Mucosa of rectum (tissue), 2 donors: ENCODE measurements around the gene RAP1GDS1.
"Not testable (repeated sequence)": the region's sequence is repeated elsewhere in the genome, so short reads cannot be mapped to it uniquely, and the experiment has no call there.

Experiments
- H3K27ac ChIP-seq, 2 donors: one replicate each; pipeline ENCODE4 v1.7.0; 2013; ENCODE audit warnings: inconsistent platforms in 2 of 2, low read depth in 2 of 2, low read length in 2 of 2
- H3K27me3 ChIP-seq, 2 donors: one replicate each; pipeline ENCODE4 v1.7.0; 2013; ENCODE audit warnings: low read length in 2 of 2; ENCODE audit not compliant: control insufficient read depth in 2 of 2, insufficient read depth in 2 of 2
- H3K36me3 ChIP-seq, 2 donors: one replicate each; pipeline ENCODE4 v1.7.0; 2013; ENCODE audit warnings: low read length in 2 of 2; ENCODE audit not compliant: control insufficient read depth in 2 of 2, insufficient read depth in 2 of 2
- H3K4me1 ChIP-seq, 2 donors: one replicate each; pipeline ENCODE4 v1.7.0; 2013; ENCODE audit warnings: low read length in 2 of 2, mild to moderate bottlenecking in 1 of 2; ENCODE audit not compliant: control insufficient read depth in 2 of 2, insufficient read depth in 2 of 2
- H3K4me3 ChIP-seq, 2 donors: one replicate each; pipeline ENCODE4 v1.7.0; 2013; ENCODE audit warnings: low read length in 2 of 2
- H3K9ac ChIP-seq, 2 donors: one replicate each; pipeline ENCODE4 v1.7.0; 2013; ENCODE audit warnings: low read length in 2 of 2, low read depth in 1 of 2, mild to moderate bottlenecking in 1 of 2
- H3K9me3 ChIP-seq, 2 donors: one replicate each; pipeline ENCODE4 v1.7.0; 2013; ENCODE audit warnings: low read length in 2 of 2; ENCODE audit not compliant: control insufficient read depth in 2 of 2
- donor health status: healthy.
- donor health status: Normal muscosa, but diverticular disease.

Gene RAP1GDS1

GRCh38 chr4:98341309-98341708 lies 80.1 kb downstream of the RAP1GDS1 start:
- Histone ChIP-seq H3K27me3 (no peaks in the 10 kb centered on the region), H3K9ac (no peak overlapping the region), H3K27ac (no peak overlapping the region), H3K4me1 (no peaks in the 10 kb centered on the region), H3K4me3 (no peak overlapping the region), H3K9me3 (no peaks in the 10 kb centered on the region), H3K36me3 (peaks cover 3 to 9% of the 10 kb centered on the region in 2 donors)

GRCh38 chr4:98343626-98344025 lies 82.4 kb downstream of the RAP1GDS1 start:
- Histone ChIP-seq H3K36me3 (peaks cover 5 to 9% of the 10 kb centered on the region in 2 donors), H3K4me3 (no peak overlapping the region), H3K27me3 (no peaks in the 10 kb centered on the region), H3K9ac (no peak overlapping the region), H3K9me3 (no peaks in the 10 kb centered on the region), H3K27ac (no peak overlapping the region), H3K4me1 (no peaks in the 10 kb centered on the region)

- H3K4me1 ChIP-seq, result no peaks in the 10 kb centered on the region
- no peak overlapping the region for H3K4me3 ChIP-seq
- H3K27me3 ChIP-seq, result no peaks in the 10 kb centered on the region
- H3K9ac ChIP-seq, result no peak overlapping the region
- no peak overlapping the region for H3K27ac ChIP-seq
- no peaks in the 10 kb centered on the region for H3K9me3 ChIP-seq
- peaks cover 2 to 9% of the 10 kb centered on the region in 2 donors for H3K36me3 ChIP-seq
Measured at GRCh38 chr4:98345838-98346237, 84.7 kb downstream of the RAP1GDS1 start.

- Histone ChIP-seq H3K27me3 (no peaks in the 10 kb centered on the region), H3K36me3 (peaks cover 0 to under 1% of the 10 kb centered on the region in 2 donors), H3K4me1 (no peaks in the 10 kb centered on the region), H3K9me3 (no peaks in the 10 kb centered on the region), H3K4me3 (no peak overlapping the region), H3K9ac (no peak overlapping the region), H3K27ac (no peak overlapping the region)
Measured at GRCh38 chr4:98352396-98352795, 91.2 kb downstream of the RAP1GDS1 start.

- Histone ChIP-seq H3K9ac (no peak overlapping the region), H3K36me3 (no peaks in the 10 kb centered on the region), H3K4me3 (no peak overlapping the region), H3K4me1 (no peaks in the 10 kb centered on the region), H3K27me3 (no peaks in the 10 kb centered on the region), H3K27ac (no peak overlapping the region), H3K9me3 (no peaks in the 10 kb centered on the region)
Measured at GRCh38 chr4:98352940-98353339, 91.8 kb downstream of the RAP1GDS1 start.

GRCh38 chr4:98358630-98359248 lies 97.6 kb downstream of the RAP1GDS1 start:
- no peaks in the 10 kb centered on the region for H3K4me1 ChIP-seq
- peaks cover 0 to 3% of the 10 kb centered on the region in 2 donors for H3K36me3 ChIP-seq
- no peak overlapping the region for H3K27ac ChIP-seq
- H3K9me3 ChIP-seq, result no peaks in the 10 kb centered on the region
- H3K9ac ChIP-seq, result no peak overlapping the region
- H3K27me3 ChIP-seq, result no peaks in the 10 kb centered on the region
- H3K4me3 ChIP-seq, result no peak overlapping the region

GRCh38 chr4:98359646-98360045 lies 98.5 kb downstream of the RAP1GDS1 start:
- Histone ChIP-seq H3K27ac (no peak overlapping the region), H3K9ac (no peak overlapping the region), H3K9me3 (no peaks in the 10 kb centered on the region), H3K27me3 (no peaks in the 10 kb centered on the region), H3K36me3 (peaks cover 0 to 3% of the 10 kb centered on the region in 2 donors), H3K4me1 (no peaks in the 10 kb centered on the region), H3K4me3 (no peak overlapping the region)

GRCh38 chr4:98363431-98363830 lies 102.2 kb downstream of the RAP1GDS1 start:
- H3K9ac ChIP-seq, result no peak overlapping the region
- no peak overlapping the region for H3K4me3 ChIP-seq
- H3K36me3 ChIP-seq, result peaks cover 3 to 11% of the 10 kb centered on the region in 2 donors
- no peaks in the 10 kb centered on the region for H3K27me3 ChIP-seq
- H3K27ac ChIP-seq, result no peak overlapping the region
- peaks cover 0 to 3% of the 10 kb centered on the region in 2 donors for H3K9me3 ChIP-seq
- no peaks in the 10 kb centered on the region for H3K4me1 ChIP-seq

GRCh38 chr4:98366275-98366674 lies 105.1 kb downstream of the RAP1GDS1 start:
- not testable (repeated sequence) for H3K4me1 ChIP-seq, H3K9ac ChIP-seq, H3K27me3 ChIP-seq, H3K4me3 ChIP-seq, H3K9me3 ChIP-seq, H3K27ac ChIP-seq
- H3K36me3 ChIP-seq, result peaks cover 3 to 11% of the 10 kb centered on the region in 2 donors

- not testable (repeated sequence) for H3K27me3 ChIP-seq, H3K9me3 ChIP-seq, H3K27ac ChIP-seq, H3K4me1 ChIP-seq, H3K9ac ChIP-seq, H3K4me3 ChIP-seq
- H3K36me3 ChIP-seq, result peaks cover 0 to 11% of the 10 kb centered on the region in 2 donors
Measured at GRCh38 chr4:98368000-98368399, 106.8 kb downstream of the RAP1GDS1 start.
